Karpas-422 (cell line): ENCODE results near the gene PLA2G4E. TPM values are rescaled to one million over a fixed set of nuclear protein-coding genes. Genes with fewer than 3 reads are reported as not detected.

Experiments used
- DNase-seq: peaks from one replicate; pipeline ENCODE4 v3.0.0-alpha.2; 2015
- H2AFZ ChIP-seq: fragments of 200-600 bp; sonication (generic); 2 replicates; pipeline ENCODE4 v1.6.1; 2014; ENCODE audit warnings: antibody characterized with exemption, low read length, mixed read lengths
- H3K27ac ChIP-seq: fragments of 200-600 bp; sonication (generic); 2 replicates; pipeline ENCODE4 v1.5.1; 2014; ENCODE audit warnings: mild to moderate bottlenecking, low read length, moderate library complexity
- H3K27me3 ChIP-seq: fragments of 200-600 bp; sonication (generic); 2 replicates; pipeline ENCODE4 v1.6.1; 2014; ENCODE audit warnings: low read length, mixed read lengths
- H3K36me3 ChIP-seq: fragments of 200-600 bp; sonication (generic); 2 replicates; pipeline ENCODE4 v1.6.1; 2014; ENCODE audit warnings: low read length, mixed read lengths; ENCODE audit not compliant: insufficient read depth
- H3K4me1 ChIP-seq: fragments of 200-600 bp; sonication (generic); 2 replicates; pipeline ENCODE4 v1.6.1; 2014; ENCODE audit warnings: mild to moderate bottlenecking, low read length, mixed read lengths
- H3K4me2 ChIP-seq: fragments of 200-600 bp; sonication (generic); 2 replicates; pipeline ENCODE4 v1.6.1; 2014; ENCODE audit warnings: low read length, low read depth, mild to moderate bottlenecking; ENCODE audit not compliant: poor library complexity, severe bottlenecking
- H3K4me3 ChIP-seq: fragments of 200-600 bp; sonication (generic); 2 replicates; pipeline ENCODE4 v1.5.1; 2014; ENCODE audit warnings: mild to moderate bottlenecking, antibody characterized with exemption, low read length, mixed read lengths
- H3K79me2 ChIP-seq: fragments of 200-600 bp; sonication (generic); 2 replicates; pipeline ENCODE4 v1.6.1; 2014; ENCODE audit warnings: mild to moderate bottlenecking, low read length, mixed read lengths
- H3K9ac ChIP-seq: fragments of 200-600 bp; sonication (generic); 2 replicates; pipeline ENCODE4 v1.6.0; 2014; ENCODE audit warnings: low read length
- H3K9me2 ChIP-seq: fragments of 200-600 bp; sonication (generic), shearing (Covaris generic); replicated peaks from 2 replicates; pipeline ENCODE4 v1.6.0; 2014; ENCODE audit warnings: mild to moderate bottlenecking, low read length, moderate library complexity; ENCODE audit not compliant: insufficient read depth
- H3K9me3 ChIP-seq: fragments of 300-700, 200-600 bp; sonication (generic); 2 replicates; pipeline ENCODE4 v1.6.1; 2014; ENCODE audit warnings: low read length, mixed read lengths
- H4K20me1 ChIP-seq: fragments of 200-600 bp; sonication (generic); 2 replicates; pipeline ENCODE4 v1.6.1; 2014; ENCODE audit warnings: mild to moderate bottlenecking, antibody characterized with exemption, low read length, low read depth; ENCODE audit not compliant: insufficient read depth
- total RNA-seq: library from RNA; depleted of rRNA; stranded (reverse); fragments of >200 nt; shearing (Covaris generic); gene quantifications from 2 replicates; pipeline ENCODE4 v1.2.3, GENCODE V29; 2014; ENCODE audit warnings: low replicate concordance

The PLA2G4E gene
- total RNA-seq, 1 experiment from 2014 or later = not detected

- no peaks in the 10 kb centered on the region for H3K9me2 ChIP-seq
- no peaks in the 10 kb centered on the region for H3K9me3 ChIP-seq
- DNase-seq = no peak
- H3K36me3 ChIP-seq = no peaks in the 10 kb centered on the region
- H3K27ac ChIP-seq = no peak overlapping the region
- no peak overlapping the region for H2AFZ ChIP-seq
- peaks cover 28% of the 10 kb centered on the region for H3K4me1 ChIP-seq
- no peak overlapping the region for H3K4me2 ChIP-seq
- no peaks in the 10 kb centered on the region for H3K27me3 ChIP-seq
- no peak overlapping the region for H3K9ac ChIP-seq
- no peak overlapping the region for H3K4me3 ChIP-seq
- H4K20me1 ChIP-seq = peaks cover 3% of the 10 kb centered on the region; the same call in 1 of the 2 replicates
- peaks cover 12% of the 10 kb centered on the region for H3K79me2 ChIP-seq
These were observed 45.2 kb downstream of the PLA2G4E start for GRCh38 chr15:41975669-41976068.

DNA sequence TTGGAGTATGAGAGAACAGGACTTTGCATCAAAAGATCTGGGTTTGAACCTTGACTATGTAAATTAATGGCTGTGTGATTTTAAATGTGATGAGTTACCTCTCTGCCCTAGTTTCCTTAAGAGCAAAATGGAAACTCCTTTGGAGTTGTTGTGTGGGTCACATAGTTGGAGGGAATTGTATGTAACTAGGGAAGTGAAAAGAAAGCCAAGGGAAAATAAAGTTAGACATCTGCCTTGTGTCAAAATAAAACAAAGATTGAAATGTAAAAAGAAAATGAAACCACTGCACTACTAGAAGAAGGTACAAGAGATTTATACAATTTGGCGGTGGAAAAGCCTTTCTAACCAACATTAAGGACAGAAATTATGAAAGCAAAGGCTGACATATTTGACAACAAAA lies 46.8 kb downstream of the PLA2G4E start:
- Histone ChIP-seq H3K4me3 (no peak overlapping the region), H3K79me2 (peaks cover 28% of the 10 kb centered on the region), H3K36me3 (no peaks in the 10 kb centered on the region), H3K4me1 (peaks cover 44% of the 10 kb centered on the region), H3K27me3 (no peaks in the 10 kb centered on the region), H3K27ac (no peak overlapping the region), H4K20me1 (peaks cover 3% of the 10 kb centered on the region; the same call in 1 of the 2 replicates), H3K9ac (no peak overlapping the region), H2AFZ (no peak overlapping the region), H3K9me2 (no peaks in the 10 kb centered on the region), H3K4me2 (no peak overlapping the region), H3K9me3 (no peaks in the 10 kb centered on the region)
- DNase-seq = no peak

DNA sequence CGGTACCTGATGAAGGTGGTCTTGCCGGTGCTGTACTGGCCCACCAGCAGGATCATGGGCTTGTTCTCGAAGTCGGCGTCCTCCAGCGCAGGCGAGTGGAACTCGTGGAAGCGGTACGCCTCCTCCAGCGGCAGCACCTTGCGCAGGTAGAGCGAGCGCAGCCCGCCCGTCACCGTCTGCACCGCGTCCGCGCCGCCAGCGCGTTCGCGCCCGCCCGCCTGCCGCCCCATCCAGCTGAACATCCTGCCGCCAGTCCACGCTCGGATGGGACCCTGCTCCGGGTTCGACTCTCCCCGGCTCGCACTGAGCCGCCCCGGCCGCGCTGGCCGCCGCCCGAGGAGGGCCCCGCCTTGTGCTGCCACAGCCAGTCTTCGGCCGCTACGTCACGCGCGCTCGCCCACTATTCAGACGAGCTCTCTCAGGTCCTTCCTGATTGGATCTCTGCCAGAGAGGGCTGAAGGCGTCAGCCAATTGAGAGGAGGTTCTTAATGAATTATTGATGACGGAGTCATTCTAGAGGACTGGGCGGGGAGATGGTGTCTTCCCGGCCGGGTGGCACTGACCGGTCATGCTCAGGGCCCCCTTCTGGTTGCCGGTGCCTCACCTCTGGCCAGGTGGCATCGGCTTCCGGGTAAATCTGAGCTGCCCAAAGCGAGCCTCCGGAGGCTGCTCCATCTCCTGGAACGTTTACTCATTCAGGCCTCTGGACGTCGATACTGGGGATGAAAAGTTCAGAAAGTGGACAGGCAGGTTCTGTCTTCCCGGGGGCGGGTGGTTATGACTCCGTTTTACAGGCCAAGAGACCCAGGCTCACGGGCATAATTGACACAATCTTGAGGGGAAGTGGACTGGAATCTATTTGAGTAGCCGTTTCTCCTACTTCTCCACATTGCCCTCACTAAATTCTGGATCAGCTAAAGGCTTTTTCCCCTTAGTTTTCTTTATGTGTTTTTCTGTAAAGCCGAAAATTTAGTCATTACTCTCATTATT lies 48.3 kb downstream of the PLA2G4E start, which contains the start of gene EHD4:
Gene EHD4 (minus strand): TSS at position 305 of the 990 bp plus-strand sequence. CDS start 63 bp downstream, at position 242.
- no peaks in the 10 kb centered on the region for H3K9me3 ChIP-seq
- DNase-seq = peak; percentile 99
- peak within 1 kb of the TSS; percentile 80 for H3K4me3 ChIP-seq
- no peaks in the 10 kb centered on the region for H3K9me2 ChIP-seq
- H3K36me3 ChIP-seq = no peaks in the 10 kb centered on the region
- H2AFZ ChIP-seq = peak within 1 kb of the TSS; percentile 78
- peak within 1 kb of the TSS; percentile 95 for H3K27ac ChIP-seq
- H3K79me2 ChIP-seq = peaks cover 40% of the 10 kb centered on the region
- H3K4me2 ChIP-seq = peak within 1 kb of the TSS; percentile 90
- H4K20me1 ChIP-seq = peaks cover 3% of the 10 kb centered on the region; the same call in 1 of the 2 replicates
- H3K4me1 ChIP-seq = peaks cover 59% of the 10 kb centered on the region
- H3K9ac ChIP-seq = peak within 1 kb of the TSS; percentile 80
- no peaks in the 10 kb centered on the region for H3K27me3 ChIP-seq

DNA sequence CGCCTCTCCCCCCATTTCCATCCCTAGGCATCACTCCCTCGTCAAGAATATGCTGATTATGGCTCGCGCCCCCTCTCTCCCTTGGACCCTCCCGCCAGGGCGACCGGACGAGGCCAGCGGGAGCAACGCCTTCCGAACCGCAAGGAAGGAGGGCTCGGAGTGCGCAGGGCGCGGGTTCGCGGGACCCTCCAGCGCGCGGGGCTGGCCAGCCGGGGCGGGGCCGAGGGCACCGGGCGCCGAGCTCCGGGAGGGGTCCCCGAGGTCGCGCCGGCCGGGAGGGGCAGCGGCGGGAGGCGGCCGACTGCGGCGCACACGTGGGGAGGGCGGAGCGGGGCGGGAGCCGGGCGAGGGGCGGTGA lies 49.0 kb downstream of the PLA2G4E start:
- Histone ChIP-seq H3K9me3 (no peaks in the 10 kb centered on the region), H3K9ac (peak overlapping the region; percentile 80), H3K27ac (peak overlapping the region; percentile 95), H3K4me1 (peaks cover 62% of the 10 kb centered on the region), H3K27me3 (no peaks in the 10 kb centered on the region), H3K36me3 (no peaks in the 10 kb centered on the region), H3K4me3 (peak overlapping the region; percentile 80), H3K79me2 (peaks cover 46% of the 10 kb centered on the region), H2AFZ (no peak overlapping the region), H4K20me1 (peaks cover 3% of the 10 kb centered on the region; the same call in 1 of the 2 replicates), H3K4me2 (peak overlapping the region; percentile 90), H3K9me2 (no peaks in the 10 kb centered on the region)
- no peak for DNase-seq

DNA sequence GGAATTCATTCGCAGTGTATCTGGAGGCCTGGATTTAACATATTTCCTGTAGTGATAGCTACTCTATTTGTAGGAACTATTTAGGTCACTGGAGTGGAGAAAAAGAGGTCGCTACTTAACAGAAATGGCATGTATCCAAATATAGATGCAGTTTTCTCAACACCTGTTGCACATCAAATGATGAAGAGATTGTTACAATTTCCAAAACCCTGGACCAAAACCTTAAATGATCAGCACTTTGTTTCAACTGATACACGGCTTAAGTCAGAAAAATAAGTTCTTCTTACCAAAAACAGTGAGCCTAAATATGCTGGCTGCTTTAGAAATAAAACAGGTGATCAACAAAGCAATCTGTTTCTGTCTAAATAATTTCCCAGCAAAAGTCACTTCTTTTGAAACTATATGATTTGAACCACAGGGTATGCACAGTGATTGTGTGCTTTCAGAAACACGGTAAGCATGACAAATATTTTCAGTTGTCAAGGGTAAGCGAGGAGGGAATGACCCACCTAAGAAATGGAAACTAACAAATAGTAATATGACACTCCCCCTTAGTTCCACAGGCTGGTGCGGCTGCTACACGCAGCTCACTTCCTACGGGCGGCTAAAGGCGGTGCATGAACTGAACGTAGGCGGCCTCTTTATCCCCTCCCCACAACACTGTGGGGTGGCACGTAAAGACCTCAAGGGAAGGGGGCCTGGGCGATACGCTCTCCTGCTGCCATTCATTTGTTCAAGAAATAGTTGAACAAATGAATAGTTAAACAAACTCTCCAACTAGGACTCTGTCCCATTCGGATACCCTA lies 49.5 kb downstream of the PLA2G4E start:
- Histone ChIP-seq H4K20me1 (peaks cover 3% of the 10 kb centered on the region; the same call in 1 of the 2 replicates), H3K27ac (peak overlapping the region; percentile 95), H3K27me3 (no peaks in the 10 kb centered on the region), H3K4me1 (peaks cover 62% of the 10 kb centered on the region), H3K9me2 (no peaks in the 10 kb centered on the region), H3K79me2 (peaks cover 52% of the 10 kb centered on the region), H3K9ac (peak overlapping the region; percentile 80), H3K4me3 (peak overlapping the region; percentile 80), H3K9me3 (no peaks in the 10 kb centered on the region), H3K36me3 (no peaks in the 10 kb centered on the region), H2AFZ (no peak overlapping the region), H3K4me2 (peak overlapping the region; percentile 90)
- DNase-seq = peak; percentile 93

GRCh38 chr15:41970456-41970855 lies 50.4 kb downstream of the PLA2G4E start:
- H3K4me2 ChIP-seq = peak overlapping the region; percentile 90

DNA sequence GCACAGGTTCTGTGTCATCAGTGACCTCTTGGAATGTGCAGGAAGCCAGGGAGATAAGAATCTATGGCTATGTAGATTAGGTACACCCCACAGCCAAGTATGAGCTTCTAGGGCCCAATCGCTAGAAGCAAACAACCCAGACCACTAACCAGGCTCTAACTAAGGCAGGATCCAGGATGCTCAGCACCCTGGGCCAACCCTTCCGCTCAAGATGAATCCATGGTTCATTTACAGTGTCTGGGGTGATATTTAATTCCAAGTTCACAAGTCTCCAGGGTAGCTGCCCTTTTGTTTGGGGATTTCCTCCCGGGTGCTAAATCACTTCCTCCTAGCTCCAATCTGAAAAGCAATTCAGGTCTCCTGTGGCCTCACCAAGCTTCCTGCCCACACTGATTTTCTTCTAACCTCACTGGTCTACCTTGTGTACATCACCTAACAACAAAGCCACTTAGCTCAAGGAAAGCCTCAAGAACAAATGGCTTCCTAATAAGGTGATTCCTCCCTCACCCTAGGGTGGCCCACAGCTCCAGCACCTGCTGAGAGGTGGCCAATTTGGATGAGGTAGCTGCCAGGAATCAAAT lies 50.9 kb downstream of the PLA2G4E start:
- peak overlapping the region; percentile 90 for H3K4me2 ChIP-seq
- peak overlapping the region; percentile 80 for H3K9ac ChIP-seq
- DNase-seq = peak; percentile 50
- no peaks in the 10 kb centered on the region for H3K9me2 ChIP-seq
- peak overlapping the region; percentile 80 for H3K4me3 ChIP-seq
- H3K9me3 ChIP-seq = no peaks in the 10 kb centered on the region
- H3K36me3 ChIP-seq = no peaks in the 10 kb centered on the region
- peaks cover 3% of the 10 kb centered on the region; the same call in 1 of the 2 replicates for H4K20me1 ChIP-seq
- no peaks in the 10 kb centered on the region for H3K27me3 ChIP-seq
- H3K4me1 ChIP-seq = peaks cover 57% of the 10 kb centered on the region
- H2AFZ ChIP-seq = no peak overlapping the region
- peak overlapping the region; percentile 95 for H3K27ac ChIP-seq
- H3K79me2 ChIP-seq = peaks cover 65% of the 10 kb centered on the region

More at GRCh38 chr15:41970456-41970855, 50.4 kb downstream of the PLA2G4E start:
- no peak overlapping the region for H2AFZ ChIP-seq
- peaks cover 60% of the 10 kb centered on the region for H3K79me2 ChIP-seq
- peak overlapping the region; percentile 80 for H3K9ac ChIP-seq
- no peaks in the 10 kb centered on the region for H3K27me3 ChIP-seq
- H3K9me3 ChIP-seq = no peaks in the 10 kb centered on the region
- no peaks in the 10 kb centered on the region for H3K36me3 ChIP-seq
- peaks cover 57% of the 10 kb centered on the region for H3K4me1 ChIP-seq
- no peak for DNase-seq
- peak overlapping the region; percentile 80 for H3K4me3 ChIP-seq
- H4K20me1 ChIP-seq = peaks cover 3% of the 10 kb centered on the region; the same call in 1 of the 2 replicates
- peak overlapping the region; percentile 95 for H3K27ac ChIP-seq
- no peaks in the 10 kb centered on the region for H3K9me2 ChIP-seq
